ENCODE data around the gene LRRC2.

GRCh38 chr3:46471371-46471914 is 94.7 kb downstream of the LRRC2 start:
- no peak for TF ChIP-seq CTCF (IDR thresholded peaks at IDR 0.05; ENCODE audit: low read length)
- TF ChIP-seq EZH2 (optimal IDR thresholded peaks at IDR 0.05; ENCODE audit: low read depth, low read length): no peak
- TF ChIP-seq EZH2phosphoT487 (IDR thresholded peaks at IDR 0.05; ENCODE audit: low read length): no peak
